Esophagus squamous epithelium (tissue), 5 donors: ENCODE data around the gene PI4K2A. TPM values are rescaled to one million over a fixed set of nuclear protein-coding genes. Genes with fewer than 3 reads are reported as not detected.
"Not testable (repeated sequence)": the region's sequence is repeated elsewhere in the genome, so short reads cannot be mapped to it uniquely, and the experiment has no call there.

Experiments
- DNase-seq: peaks from one replicate; lab custom pipeline; 2025; lab: John Stamatoyannopoulos, UW
- H3K27ac ChIP-seq, 4 donors: fragments of 200-600 bp; sonication (generic); one replicate each; pipeline ENCODE4 v1.5.1; 2016 to 2019; ENCODE audit warnings: mild to moderate bottlenecking in 1 of 4
- H3K27me3 ChIP-seq, 4 donors: fragments of 200-600 bp; sonication (generic); 1 replicate in 3 of 4; 2 replicates in 1 of 4; pipeline versions ENCODE4 v1.5.1 to v1.6.0; 2017 to 2021; ENCODE audit warnings: antibody characterized with exemption in 1 of 4
- H3K36me3 ChIP-seq, 3 donors: fragments of 200-600 bp; sonication (generic); one replicate each; pipeline ENCODE4 v1.5.1; 2016 to 2019
- H3K4me1 ChIP-seq, 3 donors: fragments of 200-600 bp; sonication (generic); one replicate each; pipeline ENCODE4 v1.5.1; 2017 to 2019
- H3K4me3 ChIP-seq, 4 donors: fragments of 200-600 bp; sonication (generic); 1 replicate in 3 of 4; 2 replicates in 1 of 4; pipeline ENCODE4 v1.5.1; 2016 to 2019; ENCODE audit warnings: mild to moderate bottlenecking in 2 of 4, moderate library complexity in 1 of 4
- H3K9me3 ChIP-seq, 3 donors: fragments of 200-600 bp; sonication (generic); one replicate each; pipeline ENCODE4 v1.5.1; 2016 to 2019
- CTCF ChIP-seq, 6 experiments: fragments of 450-650 bp in 4 of 6; fragments of 200-600 bp in 2 of 6; sonication (generic) in 2 of 6; IDR thresholded peaks; one replicate each; pipeline ENCODE4 v1.5.1; 2016 to 2019; ENCODE audit warnings: antibody characterized with exemption in 6 of 6, mild to moderate bottlenecking in 4 of 6, moderate library complexity in 4 of 6
- POLR2A ChIP-seq, 4 donors: fragments of 450-650 bp; IDR thresholded peaks; one replicate each; pipeline ENCODE4 v1.6.1; 2017; ENCODE audit warnings: antibody characterized with exemption in 4 of 4, mild to moderate bottlenecking in 4 of 4, moderate library complexity in 3 of 4
- WGBS, 2 donors: methylation state at CpG; one replicate each; pipeline ENCODE4 v1.1.5; 2018; 5-methylcytosine and 5-hydroxymethylcytosine counted together
- intact Hi-C: fragments of 100-400 bp; cut with DNase I; formaldehyde crosslinking; loops from one replicate; pipeline ENCODE4 v1.15.0; 2022
- total RNA-seq, 4 donors: library from RNA; depleted of rRNA; stranded (reverse); fragments of >200 nt; gene quantifications; one replicate each; pipeline ENCODE4 v1.1.0, GENCODE V29; 2016
- donor health status: DM: yes; HTN: yes; CAD: no.

PI4K2A gene
- total RNA-seq, 4 donors from 2014 or later: 14.0 to 29.3 (median 19.6) TPM

GRCh38 chr10:97640868-97641811 is 669 bp downstream of the PI4K2A start:
- Histone ChIP-seq H3K4me1 (peaks cover 5 to 34% (median 18%) of the 10 kb centered on the region in 3 donors), H3K27me3 (no peaks in the 10 kb centered on the region), H3K27ac (peak overlapping the region; percentile 90 to 95 (median 92)), H3K4me3 (peak overlapping the region; percentile 63 to 94 (median 84)), H3K36me3 (peaks cover 0 to 26% (median 0%) of the 10 kb centered on the region in 3 donors), H3K9me3 (no peaks in the 10 kb centered on the region)
- DNase-seq: no peak
- intact Hi-C loops: no loop called here
- WGBS, 2 donors: 2 to 3% methylated on average over 18 to 26 of the region's 67 CpGs
- TF ChIP-seq CTCF (IDR thresholded peaks at IDR 0.05): peak in 1 of 6 experiments; percentile 5
- TF ChIP-seq POLR2A (IDR thresholded peaks at IDR 0.05): peak in 1 of 4 donors; percentile 11

- intact Hi-C loops, H3K9me3 ChIP-seq, DNase-seq, H3K27me3 ChIP-seq: not testable (repeated sequence)
- Histone ChIP-seq H3K4me3 (peak overlapping the region in 3 of 4 donors; percentile 78 to 94 (median 91)), H3K36me3 (peaks cover 0 to 34% (median 0%) of the 10 kb centered on the region in 3 donors), H3K27ac (peak overlapping the region in 1 of 4 donors; percentile 90), H3K4me1 (peaks cover 10 to 48% (median 22%) of the 10 kb centered on the region in 3 donors)
- 89 to 94% methylated on average over 12 of the region's 13 CpGs for WGBS, 2 donors
These were observed 2.1 kb downstream of the PI4K2A start for GRCh38 chr10:97642471-97643159.

GRCh38 chr10:97643441-97643985 is 3.0 kb downstream of the PI4K2A start:
- Histone ChIP-seq H3K4me3 (no peak overlapping the region), H3K27ac (no peak overlapping the region)
- intact Hi-C loops: no loop called here

GRCh38 chr10:97644936-97645335 is 4.5 kb downstream of the PI4K2A start:
- WGBS, 2 donors: 65 to 69% methylated on average over 2 to 4 of the region's 4 CpGs
- no peaks in the 10 kb centered on the region for H3K27me3 ChIP-seq
- TF ChIP-seq POLR2A (IDR thresholded peaks at IDR 0.05) (no peak), CTCF (IDR thresholded peaks at IDR 0.05) (no peak)
- H3K4me3 ChIP-seq: no peak overlapping the region
- no peaks in the 10 kb centered on the region for H3K9me3 ChIP-seq
- H3K4me1 ChIP-seq: peaks cover 18 to 70% (median 46%) of the 10 kb centered on the region in 3 donors
- H3K27ac ChIP-seq: no peak overlapping the region
- intact Hi-C loops: no loop called here
- H3K36me3 ChIP-seq: peaks cover 0 to 34% (median 0%) of the 10 kb centered on the region in 3 donors
- DNase-seq: no peak

More at GRCh38 chr10:97643441-97643985, 3.0 kb downstream of the PI4K2A start:
- TF ChIP-seq POLR2A (IDR thresholded peaks at IDR 0.05) (no peak), CTCF (IDR thresholded peaks at IDR 0.05) (no peak)
- Histone ChIP-seq H3K4me1 (peaks cover 12 to 57% (median 31%) of the 10 kb centered on the region in 3 donors), H3K9me3 (no peaks in the 10 kb centered on the region), H3K36me3 (peaks cover 0 to 34% (median 0%) of the 10 kb centered on the region in 3 donors), H3K27me3 (no peaks in the 10 kb centered on the region)
- DNase-seq: no peak
- 84 to 93% methylated on average over 4 of the region's 4 CpGs for WGBS, 2 donors

GRCh38 chr10:97647556-97647955 is 7.1 kb downstream of the PI4K2A start:
- peak overlapping the region in 3 of 4 donors; percentile 58 to 74 (median 69) for H3K27ac ChIP-seq
- no peak for DNase-seq
- peaks cover 0 to 55% (median 5%) of the 10 kb centered on the region in 3 donors for H3K36me3 ChIP-seq
- H3K4me1 ChIP-seq: peaks cover 18 to 76% (median 44%) of the 10 kb centered on the region in 3 donors
- intact Hi-C loops: no loop called here
- WGBS, 2 donors: 59 to 86% methylated on average over 1 of the region's 1 CpG
- H3K9me3 ChIP-seq: no peaks in the 10 kb centered on the region
- no peaks in the 10 kb centered on the region for H3K27me3 ChIP-seq
- TF ChIP-seq POLR2A (IDR thresholded peaks at IDR 0.05) (no peak), CTCF (IDR thresholded peaks at IDR 0.05) (no peak)
- H3K4me3 ChIP-seq: no peak overlapping the region
